GM12875 (cell line): ENCODE measurements around the gene ADGRE1.
A peak's percentile ranks its signal among the peaks of the same experiment; 100 is the strongest.

Experiments
- H3K4me3 ChIP-seq: one replicate; pipeline ENCODE4 v1.5.1; 2011; ENCODE audit warnings: low read depth, low read length, control low read depth
- TF ChIP-seq, protein P1 (sequence below): IDR thresholded peaks from 2 replicates; pipeline ENCODE4 v1.5.1; 2011; ENCODE audit warnings: low read depth, mild to moderate bottlenecking, control low read depth, inconsistent platforms, low read length, moderate library complexity, borderline replicate concordance; ENCODE audit not compliant: insufficient read depth

ADGRE1 gene

DNA sequence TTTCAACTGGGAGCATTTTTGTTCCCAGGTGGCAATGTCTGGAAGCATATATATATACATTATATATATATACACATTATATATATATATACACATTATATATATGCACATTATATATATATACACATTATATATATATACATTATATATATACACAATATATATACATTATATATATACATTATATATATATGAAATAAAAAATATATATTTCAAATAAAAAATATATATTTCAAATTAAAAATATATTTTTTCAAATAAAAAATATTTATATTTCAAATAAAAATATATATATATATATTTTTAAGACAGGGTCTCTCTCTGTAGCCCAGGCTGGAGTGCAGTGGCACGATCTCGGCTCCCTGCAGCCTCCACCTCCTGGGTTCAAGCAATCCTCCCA is 61.5 kb downstream of the ADGRE1 start:
- TF ChIP-seq, protein P1, sequence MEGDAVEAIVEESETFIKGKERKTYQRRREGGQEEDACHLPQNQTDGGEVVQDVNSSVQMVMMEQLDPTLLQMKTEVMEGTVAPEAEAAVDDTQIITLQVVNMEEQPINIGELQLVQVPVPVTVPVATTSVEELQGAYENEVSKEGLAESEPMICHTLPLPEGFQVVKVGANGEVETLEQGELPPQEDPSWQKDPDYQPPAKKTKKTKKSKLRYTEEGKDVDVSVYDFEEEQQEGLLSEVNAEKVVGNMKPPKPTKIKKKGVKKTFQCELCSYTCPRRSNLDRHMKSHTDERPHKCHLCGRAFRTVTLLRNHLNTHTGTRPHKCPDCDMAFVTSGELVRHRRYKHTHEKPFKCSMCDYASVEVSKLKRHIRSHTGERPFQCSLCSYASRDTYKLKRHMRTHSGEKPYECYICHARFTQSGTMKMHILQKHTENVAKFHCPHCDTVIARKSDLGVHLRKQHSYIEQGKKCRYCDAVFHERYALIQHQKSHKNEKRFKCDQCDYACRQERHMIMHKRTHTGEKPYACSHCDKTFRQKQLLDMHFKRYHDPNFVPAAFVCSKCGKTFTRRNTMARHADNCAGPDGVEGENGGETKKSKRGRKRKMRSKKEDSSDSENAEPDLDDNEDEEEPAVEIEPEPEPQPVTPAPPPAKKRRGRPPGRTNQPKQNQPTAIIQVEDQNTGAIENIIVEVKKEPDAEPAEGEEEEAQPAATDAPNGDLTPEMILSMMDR: no peak
- H3K4me3 ChIP-seq: no peak overlapping the region

DNA sequence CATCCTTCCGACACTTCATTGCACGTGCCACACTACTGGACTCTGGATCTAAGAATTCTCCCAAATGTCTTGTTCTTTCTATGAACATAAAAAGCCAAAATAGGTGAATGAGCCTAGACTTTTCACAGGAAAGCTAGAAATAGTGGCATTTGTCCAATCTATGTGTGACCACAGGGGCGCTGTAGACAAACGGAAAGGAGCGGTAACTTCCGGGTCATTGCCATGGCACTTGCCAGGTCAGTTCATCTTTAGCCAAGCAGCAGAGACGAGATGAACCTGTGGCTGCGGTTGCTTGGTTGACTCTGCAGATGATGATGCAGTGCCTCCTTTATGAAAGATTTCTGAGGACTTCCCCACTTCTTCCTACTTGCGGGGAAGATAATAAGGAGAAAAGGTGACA is 65.6 kb downstream of the ADGRE1 start:
- H3K4me3 ChIP-seq: no peak overlapping the region
- TF ChIP-seq, protein P1: no peak

DNA sequence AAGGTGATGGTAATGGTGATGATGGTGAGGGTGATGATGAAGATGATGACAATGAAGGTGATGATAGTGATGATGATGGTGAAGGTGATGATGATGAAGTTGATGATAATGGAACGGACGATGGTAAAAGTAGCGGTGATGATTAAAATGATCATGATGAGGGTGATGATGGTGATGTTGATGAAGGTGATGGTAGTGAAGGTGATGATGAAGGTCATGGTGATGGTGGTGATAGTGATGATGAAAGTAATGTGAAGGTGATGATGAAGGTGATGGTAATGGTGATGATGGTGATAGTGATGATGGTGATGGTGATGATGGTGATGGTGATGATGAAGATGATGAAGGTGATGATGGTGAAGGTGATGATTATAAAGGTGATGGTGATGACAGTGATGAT is 67.7 kb downstream of the ADGRE1 start:
- TF ChIP-seq, protein P1: no peak
- no peak overlapping the region for H3K4me3 ChIP-seq

DNA sequence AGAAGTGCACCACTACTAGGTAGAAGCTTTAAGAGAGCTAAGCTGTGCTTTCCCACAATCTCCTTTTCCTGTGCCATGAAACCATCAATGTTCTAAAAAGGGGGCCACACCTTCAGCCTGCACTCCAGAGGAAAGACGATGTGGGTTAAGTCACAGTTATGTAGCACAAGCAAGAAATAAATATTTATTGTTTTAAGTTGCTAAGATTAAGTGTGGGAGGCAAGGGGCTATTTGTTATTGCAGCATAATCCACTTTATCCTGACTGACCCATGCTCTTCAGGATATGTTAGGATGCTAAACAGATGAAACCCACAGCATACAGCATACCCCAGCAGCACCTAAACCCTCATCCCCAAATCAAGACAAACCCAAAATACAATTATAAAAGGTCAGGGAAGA is 69.2 kb downstream of the ADGRE1 start:
- TF ChIP-seq, protein P1: no peak

DNA sequence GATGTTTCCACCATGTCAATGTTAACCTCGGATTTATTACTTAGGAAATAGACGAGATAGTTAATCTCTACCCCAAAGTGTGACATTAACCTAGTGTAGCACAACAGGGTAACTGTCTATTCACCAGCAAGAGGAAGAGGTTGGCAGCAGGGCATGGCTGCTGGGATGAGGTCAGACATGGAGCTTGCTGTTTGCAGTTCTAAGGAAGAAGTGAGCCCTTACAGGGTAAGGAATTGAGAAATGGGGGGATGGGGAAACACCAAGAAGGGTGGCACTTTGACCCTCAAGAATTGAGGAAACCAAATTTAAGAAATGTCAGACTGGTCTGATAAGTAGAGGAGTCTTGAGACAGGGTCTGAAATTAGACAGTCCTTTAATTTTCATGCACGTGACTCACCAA is 71.4 kb downstream of the ADGRE1 start:
- TF ChIP-seq, protein P1: no peak
- H3K4me3 ChIP-seq: no peak overlapping the region

More for the DNA sequence above, 69.2 kb downstream of the ADGRE1 start:
- no peak overlapping the region for H3K4me3 ChIP-seq

- TF ChIP-seq, protein P1: no peak
- no peak overlapping the region for H3K4me3 ChIP-seq
Observed at GRCh38 chr19:6963244-6963852, 76.0 kb downstream of the ADGRE1 start.

DNA sequence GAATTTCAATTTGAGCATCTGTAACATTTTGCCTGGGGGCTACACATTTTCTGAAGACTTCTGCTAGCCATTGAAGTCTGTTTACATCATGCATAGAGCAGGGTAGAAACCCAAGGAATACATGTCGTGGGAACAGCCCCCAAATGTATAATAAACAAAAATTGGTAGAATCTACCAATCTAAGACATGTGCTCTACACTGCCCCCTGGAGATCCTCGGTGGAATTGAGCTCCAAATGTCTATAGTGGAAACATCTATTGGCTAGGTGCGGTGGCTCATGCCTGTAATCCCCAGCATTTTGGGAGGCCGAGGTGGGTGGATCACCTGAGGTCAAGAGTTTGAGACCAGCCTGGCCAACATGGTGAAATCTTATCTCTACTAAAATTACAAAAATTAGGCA is 76.6 kb downstream of the ADGRE1 start:
- H3K4me3 ChIP-seq: no peak overlapping the region
- TF ChIP-seq, protein P1: peak; percentile 45; the same call in 1 of the 2 replicates
